ENCODE measurements around the gene RENBP. TPM values are rescaled to one million over a fixed set of nuclear protein-coding genes. Genes with fewer than 3 reads are reported as not detected.
"Not testable (repeated sequence)": the region's sequence is repeated elsewhere in the genome, so short reads cannot be mapped to it uniquely, and the experiment has no call there.

Gene RENBP
- total and polyA plus RNA-seq, 9 of the 15 experiments (the other 6 are each of a cell fraction or from before 2014, with no cell fraction given): 0.07 to 14.8 (median 10.6) TPM; not detected in 1

DNA sequence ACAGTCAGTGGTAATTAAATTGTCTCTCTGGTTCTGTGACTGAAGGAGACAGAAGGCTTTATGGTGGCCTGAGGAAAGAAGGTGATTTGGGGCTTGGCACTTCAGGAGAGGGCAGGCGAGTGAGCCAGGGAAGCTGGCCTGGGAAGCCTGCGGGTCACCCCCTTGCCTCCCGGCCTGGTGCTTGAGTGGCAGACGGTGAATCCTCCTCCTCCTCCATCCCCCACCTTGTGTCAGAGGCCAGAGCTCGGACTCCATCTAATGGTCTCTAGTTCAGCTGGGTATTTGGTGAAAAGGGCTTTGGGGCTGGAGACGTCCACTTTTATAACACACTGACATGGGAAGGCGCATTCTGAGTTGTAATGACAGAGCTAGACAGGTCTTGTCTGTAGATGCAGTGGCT lies 36.8 kb upstream of the RENBP start (continued):
- TF ChIP-seq MLX (CRISPR knock-in tag; conservative IDR thresholded peaks at IDR 0.05) (no peak), DACH1 (IDR thresholded peaks at IDR 0.05; ENCODE audit: partially characterized antibody) (no peak)

DNA sequence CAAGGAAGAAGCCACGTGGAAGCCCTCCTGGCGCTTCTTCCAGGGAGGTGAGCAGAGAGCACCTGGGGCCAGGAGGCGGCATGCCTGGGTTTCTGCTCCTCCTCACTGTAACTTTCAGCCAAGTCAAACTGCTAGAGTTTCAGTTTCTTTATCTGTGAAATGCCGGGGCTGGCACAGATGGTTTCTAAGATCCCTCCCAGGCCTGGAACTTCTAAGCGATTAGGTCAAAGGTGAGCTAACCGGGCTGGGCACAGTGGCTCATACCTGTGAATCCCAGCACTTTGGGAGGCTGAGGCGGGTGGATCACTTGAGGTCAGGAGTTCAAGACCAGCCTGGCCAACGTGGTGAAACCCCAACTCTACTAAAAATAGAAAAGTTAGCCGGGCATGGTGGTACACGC lies 36.0 kb upstream of the RENBP start:
- H3K79me2 ChIP-seq (ENCODE audit: control insufficient read depth, insufficient read depth, low read length); DNase-seq (ENCODE audit: extremely low read depth in 1 of 4, low spot score in 3 of 4); H3K27ac ChIP-seq (ENCODE audit: extremely low read depth, low read depth, low read length); H2AFZ ChIP-seq (ENCODE audit: low read depth, low read length); H3K27me3 ChIP-seq (ENCODE audit: control insufficient read depth in 2 of 2, insufficient read depth in 2 of 2, low read length in 2 of 2); H4K20me1 ChIP-seq (replicated peaks; ENCODE audit: control insufficient read depth, insufficient read depth, low read length); ATAC-seq; H3K4me2 ChIP-seq (ENCODE audit: insufficient read depth, low read length); intact Hi-C loops (cut with micrococcal nuclease); H3K4me3 ChIP-seq; in situ Hi-C loops (cut with MboI); H3K9me1 ChIP-seq (ENCODE audit: control insufficient read depth, insufficient read depth, low read length); H3K9me3 ChIP-seq (replicated peaks; ENCODE audit: control insufficient read depth, insufficient read depth, low read depth, low read length); H3K36me3 ChIP-seq (ENCODE audit: control insufficient read depth, insufficient read depth, low read length); H3K9ac ChIP-seq (ENCODE audit: insufficient read depth in 1 of 2, low read depth in 2 of 2, low read length in 2 of 2); BruUV-seq (replicated peaks); CTCF ChIA-PET (ENCODE audit: low intra/inter-chr PET ratio): not testable (repeated sequence)
- peak; percentile 46 for FAIRE-seq
- H3K4me1 ChIP-seq (replicated peaks in 1 of 2; ENCODE audit: control insufficient read depth in 2 of 2, insufficient read depth in 2 of 2, low read length in 2 of 2): peaks cover 13 to 34% of the 10 kb centered on the region in 2 experiments
- POLR2A ChIA-PET: interaction anchor here (2.5 kb wide), 1 partner anchor 9 kb away, joined by 16 read pairs; the partner anchor contains the start of genes HCFC1 and TMEM187
- WGBS (ENCODE audit: insufficient coverage, low coverage, missing lambda C conversion rate): 64% methylated on average over 5 of the region's 10 CpGs
